ENCODE data around the gene LGALS14.
"Not testable (repeated sequence)": the region's sequence is repeated elsewhere in the genome, so short reads cannot be mapped to it uniquely, and the experiment has no call there.

LGALS14 gene, protein sequence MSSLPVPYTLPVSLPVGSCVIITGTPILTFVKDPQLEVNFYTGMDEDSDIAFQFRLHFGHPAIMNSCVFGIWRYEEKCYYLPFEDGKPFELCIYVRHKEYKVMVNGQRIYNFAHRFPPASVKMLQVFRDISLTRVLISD

DNA sequence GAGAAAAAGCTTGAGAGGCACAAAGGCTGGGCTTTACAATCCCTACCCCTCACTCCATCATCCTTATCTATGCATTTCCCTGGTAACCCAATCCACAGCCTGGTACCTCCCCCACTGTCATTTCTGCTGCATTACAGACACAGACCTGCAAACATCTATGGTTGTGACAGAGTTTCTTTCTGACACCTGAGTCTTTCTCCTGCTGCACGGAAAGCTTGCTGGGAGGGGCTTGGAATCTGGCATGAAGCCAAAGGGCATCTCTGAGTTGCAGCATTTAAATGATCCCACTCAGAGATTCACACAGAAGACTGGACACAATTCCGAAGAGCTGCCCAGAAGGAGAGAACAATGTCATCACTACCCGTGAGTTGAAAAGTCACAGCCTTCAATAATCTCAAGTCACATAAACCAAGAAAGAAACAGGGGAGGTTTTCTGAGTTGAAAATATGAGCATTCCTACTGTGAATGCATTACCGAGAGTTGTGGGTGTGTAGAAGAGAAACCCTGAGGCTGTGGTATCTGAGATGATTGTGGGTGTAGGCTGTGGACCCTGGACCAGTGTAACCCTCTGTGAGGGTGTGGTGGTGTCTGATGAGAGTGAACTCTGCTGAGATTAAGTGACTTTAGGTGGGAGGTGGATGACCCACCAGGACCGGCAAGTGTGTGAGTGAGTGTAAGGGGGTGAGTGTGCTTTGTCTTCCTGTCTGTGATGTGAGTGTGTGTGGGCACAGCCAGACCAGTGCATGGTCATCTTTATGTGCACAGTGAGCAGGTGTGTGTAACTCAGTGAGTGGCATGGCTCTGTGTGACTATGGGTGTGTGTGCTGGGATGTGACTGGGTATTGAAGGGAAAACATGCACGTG lies at the start of gene LGALS14:
Gene LGALS14, plus strand, starts transcription at position 301 of the 864 bp plus-strand sequence. Its CDS starts 48 bp downstream, at position 349.
- DNase-seq (ENCODE audit: low read depth in 4 of 4, low spot score in 1 of 4) = no peak

DNA sequence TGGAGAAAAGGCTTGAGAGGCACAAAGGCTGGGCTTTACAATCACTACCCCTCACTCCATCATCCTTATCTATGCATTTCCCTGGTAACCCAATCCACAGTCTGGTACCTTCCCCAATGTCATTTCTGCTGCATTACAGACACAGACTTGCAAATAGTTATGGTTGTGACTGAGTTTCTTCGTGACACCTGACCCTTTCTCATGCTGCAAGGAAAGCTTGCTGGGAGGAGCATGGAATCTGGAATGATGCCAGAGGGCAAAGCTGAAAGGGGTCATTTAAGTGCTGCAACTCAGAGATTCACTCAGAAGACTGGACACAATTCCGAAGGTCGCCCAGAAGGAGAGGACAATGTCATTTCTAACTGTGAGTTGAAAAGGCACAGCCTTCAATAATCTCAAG lies 48.7 kb upstream of the LGALS14 start, which contains the start of gene LGALS16:
Gene LGALS16, plus strand, starts transcription at position 301 of the 400 bp plus-strand sequence. Its CDS starts 49 bp downstream, at position 350.
- DNase-seq (ENCODE audit: low read depth in 4 of 4, low spot score in 1 of 4) = no peak

DNA sequence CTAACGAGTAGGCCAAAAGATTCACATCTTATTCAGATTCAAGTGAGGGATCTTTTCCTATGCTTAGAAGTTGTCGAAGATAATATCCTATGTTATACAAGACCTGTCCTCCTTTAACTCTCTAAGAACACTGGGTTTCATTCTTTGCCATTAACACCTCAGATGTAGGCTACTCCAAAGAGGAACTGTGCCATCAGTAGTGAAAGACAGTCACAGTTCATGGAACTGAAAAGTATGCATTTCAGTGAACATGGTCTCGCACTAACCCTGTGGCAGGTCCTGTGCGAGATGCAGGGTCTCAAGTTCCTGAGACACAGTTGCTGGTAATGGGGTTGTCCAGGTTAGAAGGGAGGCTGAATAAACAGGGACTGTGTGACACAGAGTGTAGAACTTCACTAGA lies 44.5 kb upstream of the LGALS14 start:
- no peak for DNase-seq (ENCODE audit: low read depth in 4 of 4, low spot score in 1 of 4)

DNA sequence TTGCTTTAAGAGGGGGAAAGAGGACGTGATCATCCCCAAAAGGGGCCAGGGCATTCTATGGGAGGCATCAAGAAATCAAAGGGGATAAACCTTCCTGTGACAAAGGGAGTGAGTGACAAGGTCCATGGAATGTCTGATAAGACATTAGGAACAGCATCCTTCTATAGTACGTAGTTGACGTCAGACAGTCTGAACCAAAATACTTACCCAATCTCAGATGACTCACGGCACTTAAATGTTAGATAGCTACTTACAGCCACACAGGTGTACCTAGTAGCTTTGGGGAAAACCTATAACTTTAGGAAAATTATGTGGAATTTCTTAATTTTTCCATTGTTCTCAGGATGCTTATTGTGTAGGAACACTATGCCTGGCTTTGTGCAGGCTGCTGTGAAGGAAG lies 43.6 kb upstream of the LGALS14 start:
- DNase-seq (ENCODE audit: low read depth in 4 of 4, low spot score in 1 of 4) = no peak

DNA sequence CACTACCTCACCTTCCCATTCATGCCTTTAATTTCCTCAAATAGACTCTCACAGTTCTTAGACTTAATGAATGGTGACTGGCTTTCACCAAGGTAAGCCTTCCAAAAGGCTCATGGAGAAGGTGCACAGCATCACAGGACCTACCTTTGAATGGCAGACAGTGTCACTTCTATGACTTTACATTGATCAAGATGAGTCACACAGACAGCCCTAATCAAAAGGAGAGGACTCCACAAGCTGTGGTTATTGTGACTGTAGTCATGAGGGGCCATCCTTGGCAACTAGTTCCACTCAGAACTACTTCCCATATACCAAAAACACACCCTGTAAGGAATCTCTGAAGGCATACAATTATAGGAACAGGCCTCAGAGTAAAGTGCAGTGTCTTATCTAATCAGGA lies 42.7 kb upstream of the LGALS14 start:
- no peak for DNase-seq (ENCODE audit: low read depth in 4 of 4, low spot score in 1 of 4)

DNA sequence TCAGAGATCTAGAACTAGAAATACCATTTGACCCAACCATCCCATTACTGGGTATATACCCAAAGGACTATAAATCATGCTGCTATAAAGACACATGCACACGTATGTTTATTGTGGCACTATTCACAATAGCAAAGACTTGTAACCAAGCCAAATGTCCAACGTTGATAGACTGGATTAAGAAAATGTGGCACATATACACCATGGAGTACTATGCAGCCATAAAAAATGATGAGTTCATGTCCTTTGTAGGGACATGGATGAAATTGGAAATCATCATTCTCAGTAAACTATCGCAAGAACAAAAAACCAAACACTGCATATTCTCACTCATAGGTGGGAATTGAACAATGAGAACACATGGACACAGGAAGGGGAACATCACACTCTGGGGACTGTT lies 34.4 kb upstream of the LGALS14 start:
- DNase-seq (ENCODE audit: low read depth in 4 of 4, low spot score in 1 of 4) = not testable (repeated sequence)

DNA sequence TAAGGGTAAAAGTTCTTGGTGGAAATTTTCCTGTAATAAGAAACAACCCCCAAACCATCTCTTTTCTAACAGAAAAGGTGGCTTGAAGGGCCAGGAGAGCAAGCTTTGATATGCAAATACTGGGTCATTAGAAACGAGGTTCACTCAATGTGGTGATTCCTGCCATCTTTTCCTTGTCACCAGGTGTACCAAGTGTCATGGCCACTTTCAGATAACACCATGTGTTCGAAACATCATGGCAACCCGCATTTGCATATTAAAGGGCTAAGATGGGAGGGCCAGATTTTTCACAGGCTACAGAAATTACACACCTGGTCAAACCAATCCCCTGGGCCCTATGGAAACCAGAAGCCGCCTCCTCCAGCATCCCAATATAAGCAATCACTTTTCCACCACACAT lies 33.3 kb upstream of the LGALS14 start:
- no peak for DNase-seq (ENCODE audit: low read depth in 4 of 4, low spot score in 1 of 4)

DNA sequence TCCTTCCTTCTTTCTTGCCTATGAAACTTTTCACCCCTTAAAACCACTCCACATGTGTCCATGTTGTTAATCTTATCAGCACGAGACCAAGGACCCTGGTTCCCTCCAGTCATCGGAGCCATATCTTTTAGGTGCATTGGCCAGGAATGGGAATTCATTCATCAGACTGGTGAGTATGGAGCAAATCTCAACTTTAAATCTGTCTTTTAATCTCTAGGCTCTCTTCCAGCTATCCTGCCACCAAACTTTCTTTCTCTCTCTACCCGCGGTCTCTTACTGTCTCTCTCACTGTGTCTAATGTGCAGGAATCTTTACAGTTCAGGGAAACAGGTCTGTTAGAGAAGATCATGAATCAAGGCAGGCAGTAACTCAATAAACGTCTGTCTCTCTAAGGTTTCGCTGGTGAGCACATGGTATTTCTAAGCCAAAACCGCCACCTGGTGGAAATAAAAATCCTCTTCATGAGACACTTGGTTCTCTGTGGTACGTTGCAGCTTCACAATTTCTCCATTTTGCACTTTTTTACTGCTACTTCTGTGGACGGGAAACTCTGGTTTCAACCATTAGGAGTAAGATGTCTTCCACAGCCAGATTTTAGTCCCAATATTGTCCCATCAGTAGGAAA lies 32.4 kb upstream of the LGALS14 start:
- peak in 3 of 4 experiments; percentile 14 to 35 (median 30) for DNase-seq (ENCODE audit: low read depth in 4 of 4, low spot score in 1 of 4)

DNA sequence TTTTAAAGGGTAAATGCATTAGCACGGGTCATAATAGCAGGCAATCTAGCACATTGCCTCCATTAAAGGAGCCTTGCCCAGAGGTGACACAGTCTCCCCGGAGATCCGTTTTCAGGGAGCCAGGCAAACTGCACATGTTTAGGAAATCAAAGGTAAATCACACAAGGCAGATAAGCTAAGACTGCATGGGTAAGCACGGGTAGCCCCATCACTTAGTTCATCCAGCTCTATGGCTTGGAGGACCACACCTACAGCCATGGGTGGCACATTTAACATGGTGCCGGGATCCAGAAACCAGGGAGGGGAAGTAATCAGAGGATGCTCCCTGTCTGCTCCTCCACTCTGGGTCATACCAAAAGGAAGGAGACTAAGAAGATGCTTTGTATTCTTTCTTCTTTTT lies 31.8 kb upstream of the LGALS14 start:
- DNase-seq (ENCODE audit: low read depth in 4 of 4, low spot score in 1 of 4) = no peak

DNA sequence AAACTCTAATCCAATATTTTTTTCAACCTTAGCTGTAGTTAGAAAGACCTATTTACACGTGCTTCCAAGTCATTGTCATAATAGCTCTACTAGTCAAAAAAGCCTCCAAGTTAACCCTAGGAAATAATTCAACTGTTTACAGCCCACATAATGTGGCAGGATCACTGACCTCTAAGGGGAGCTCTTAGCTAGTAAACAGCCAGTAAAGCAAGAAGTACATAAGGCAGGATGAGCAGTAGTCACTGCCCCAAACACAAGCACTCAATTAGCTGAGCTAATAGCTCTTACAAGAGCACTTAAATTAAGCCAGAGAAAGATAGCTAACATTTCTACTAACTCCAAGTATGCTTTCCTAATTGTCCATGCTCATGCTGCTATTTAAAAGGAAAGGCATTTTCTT lies 30.4 kb upstream of the LGALS14 start:
- not testable (repeated sequence) for DNase-seq (ENCODE audit: low read depth in 4 of 4, low spot score in 1 of 4)

DNA sequence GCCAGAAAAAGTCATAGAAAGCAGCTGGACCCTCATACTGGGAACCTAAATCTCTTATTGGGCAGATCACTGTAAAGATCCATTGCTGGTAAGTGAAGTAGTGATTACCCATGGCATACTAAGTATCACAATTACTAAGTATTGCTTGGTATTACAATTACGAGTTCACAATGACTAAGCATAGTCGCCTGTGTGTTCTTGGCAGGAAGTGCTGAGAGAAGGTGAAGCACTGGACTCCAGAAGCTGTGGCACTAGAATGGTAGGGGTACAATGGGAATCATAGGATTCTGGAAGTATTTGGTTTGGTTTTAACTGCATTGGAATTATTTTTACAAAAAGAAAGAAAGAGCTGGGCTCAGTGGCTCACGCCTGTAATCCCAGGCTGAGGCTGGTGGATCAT lies 28.3 kb upstream of the LGALS14 start:
- no peak for DNase-seq (ENCODE audit: low read depth in 4 of 4, low spot score in 1 of 4)

DNA sequence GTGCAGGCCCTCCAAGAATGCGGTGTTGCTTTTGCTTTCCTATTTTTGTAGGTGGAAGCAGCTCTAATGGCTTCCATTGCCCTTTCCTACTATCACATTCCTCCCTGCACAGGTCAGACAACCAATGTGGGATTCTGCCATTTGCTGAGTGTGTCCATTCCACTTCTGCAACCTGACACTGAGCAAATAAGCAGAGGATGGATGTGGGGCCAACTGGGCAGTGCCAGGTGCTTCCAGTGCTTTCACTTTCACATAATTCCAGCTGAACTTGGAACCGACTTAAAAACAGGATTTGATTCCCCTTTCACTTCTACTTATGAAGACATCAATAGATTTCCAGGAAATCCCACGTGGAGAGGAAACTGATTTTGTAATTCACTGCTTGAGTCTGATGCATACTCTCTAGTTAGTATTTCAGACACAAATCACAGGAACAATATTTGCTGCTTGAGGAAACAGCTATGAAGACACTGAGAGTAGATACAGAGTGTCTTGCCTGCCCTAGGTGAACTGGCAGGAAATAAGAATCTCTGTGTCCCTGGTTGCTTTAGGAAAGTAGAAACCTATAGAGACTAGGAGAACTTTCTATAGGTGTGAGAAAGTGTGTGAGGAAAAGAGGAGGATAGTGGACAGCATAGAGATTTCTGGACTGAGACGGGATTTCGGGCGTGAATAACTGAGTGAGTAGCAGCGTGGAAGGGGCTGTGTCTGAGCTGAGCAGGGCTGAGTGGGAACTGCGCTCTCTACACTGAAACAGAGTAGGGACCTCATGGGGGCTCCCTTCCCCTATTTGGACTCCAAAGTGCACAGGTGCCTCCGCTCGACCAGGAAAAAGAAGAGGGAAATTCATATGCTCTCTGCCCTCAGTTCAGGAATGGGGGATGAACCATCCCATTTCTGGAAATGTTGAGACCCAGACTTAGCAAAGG lies 26.1 kb upstream of the LGALS14 start:
- no peak for DNase-seq (ENCODE audit: low read depth in 4 of 4, low spot score in 1 of 4)

DNA sequence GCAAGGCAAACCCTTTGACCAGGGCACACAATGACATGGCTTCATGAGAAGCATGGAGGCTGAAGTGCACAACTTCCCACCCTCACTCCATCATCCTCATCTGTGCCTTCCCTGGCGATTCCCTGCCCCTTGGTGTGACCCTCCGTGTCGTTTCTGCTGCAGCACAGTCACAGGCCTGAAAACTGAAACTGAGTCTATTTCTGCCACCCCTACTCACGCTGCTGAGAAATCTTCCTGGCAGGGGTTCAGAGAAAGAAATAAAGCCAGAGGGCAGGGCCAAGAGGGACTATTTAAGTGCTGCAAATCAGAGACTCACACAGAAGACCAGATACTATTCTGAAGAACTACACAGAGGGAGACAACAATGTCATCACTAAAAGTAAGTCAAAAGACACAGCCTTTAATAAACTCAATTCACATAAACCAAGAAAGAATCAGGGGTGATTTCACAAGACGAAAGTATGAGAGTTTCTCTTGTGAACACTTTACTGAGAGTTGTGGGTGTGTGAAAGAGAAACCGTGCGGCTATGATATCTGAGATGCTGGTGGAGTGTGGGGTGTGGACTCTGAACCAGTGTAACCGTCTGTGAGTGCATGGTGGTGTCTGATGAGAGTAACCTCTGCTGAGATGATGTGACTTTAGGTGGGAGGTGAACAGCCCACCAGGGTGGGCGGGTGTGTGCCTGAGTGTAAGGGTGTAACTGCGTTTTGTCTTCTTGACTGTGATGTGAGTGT lies 25.1 kb upstream of the LGALS14 start:
- peak; percentile 24 to 49 (median 35) for DNase-seq (ENCODE audit: low read depth in 4 of 4, low spot score in 1 of 4)

DNA sequence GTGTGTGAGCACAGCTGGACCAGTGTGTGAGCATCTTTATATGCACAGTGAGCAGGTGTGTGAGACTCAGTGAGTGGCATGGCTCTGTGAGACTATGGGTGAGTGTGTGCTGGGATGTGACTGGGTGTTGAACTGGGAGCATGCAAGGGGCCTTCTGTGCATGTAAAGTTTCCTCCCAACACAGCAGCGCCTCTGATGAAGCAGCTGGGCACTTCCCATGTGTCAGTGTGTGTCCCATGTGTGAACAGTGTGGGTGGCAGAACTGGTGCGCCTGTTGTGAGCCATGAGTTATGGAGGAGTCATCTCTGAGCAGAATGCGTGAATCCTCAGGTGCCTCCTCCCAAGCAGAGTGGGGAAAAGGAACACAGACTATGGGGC lies 24.5 kb upstream of the LGALS14 start:
- DNase-seq (ENCODE audit: low read depth in 4 of 4, low spot score in 1 of 4) = peak; percentile 21 to 51 (median 34)

DNA sequence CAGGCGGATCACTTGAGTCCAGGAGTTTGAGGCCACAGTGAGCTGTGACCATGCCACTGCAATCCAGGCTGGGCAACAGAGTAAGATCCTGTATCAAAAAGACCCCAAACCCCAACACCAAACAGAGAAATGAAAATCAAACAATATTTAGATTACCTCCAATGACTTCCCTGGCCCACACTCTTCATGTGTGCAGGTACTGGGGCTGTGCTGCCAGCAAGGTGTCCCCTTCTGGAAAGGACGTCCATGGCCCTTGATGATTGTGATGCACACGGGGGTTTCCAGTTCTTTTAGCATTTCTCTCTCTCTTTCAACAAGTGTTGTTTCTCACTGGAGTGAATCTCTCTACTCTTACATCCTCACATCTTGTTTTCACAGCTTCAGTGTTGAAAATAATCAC lies 23.7 kb upstream of the LGALS14 start:
- no peak for DNase-seq (ENCODE audit: low read depth in 4 of 4, low spot score in 1 of 4)

DNA sequence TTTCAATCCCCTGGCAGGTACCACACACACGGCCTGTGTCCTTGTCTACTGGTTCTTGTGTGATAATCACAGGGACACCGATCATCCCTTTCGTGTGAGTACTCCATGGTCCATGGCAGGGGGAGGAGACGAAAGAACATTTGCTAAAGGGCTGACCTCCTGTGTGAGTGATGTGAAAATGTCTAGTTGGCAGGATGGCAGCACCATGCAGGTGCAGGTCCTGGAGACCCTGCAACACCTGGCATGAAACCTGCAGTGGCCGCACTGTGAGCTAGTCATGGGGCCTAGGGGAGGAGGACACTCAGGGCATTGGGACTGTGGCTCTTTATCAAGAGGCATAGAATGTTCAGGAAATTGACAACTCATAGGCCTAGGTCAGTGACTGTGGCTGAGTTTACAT lies 22.9 kb upstream of the LGALS14 start:
- DNase-seq (ENCODE audit: low read depth in 4 of 4, low spot score in 1 of 4) = no peak

DNA sequence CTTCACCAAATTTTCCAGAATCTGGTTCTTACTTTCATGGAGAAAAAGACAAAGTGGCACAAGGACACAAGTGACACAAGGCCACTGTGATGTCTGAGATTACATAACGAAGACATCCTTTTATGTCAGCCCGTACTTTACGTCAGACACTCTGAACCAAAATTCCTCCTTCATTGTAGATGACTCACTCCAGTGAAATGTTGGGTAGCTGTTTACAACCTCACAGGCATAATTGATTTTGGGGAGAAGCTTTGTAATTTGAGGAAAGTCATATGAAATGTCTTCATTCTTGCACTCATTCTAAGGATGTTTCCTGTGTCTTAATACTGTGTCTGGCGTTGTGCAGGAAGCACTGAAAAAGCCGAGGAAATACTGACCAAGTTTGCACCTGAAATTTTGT lies 20.0 kb upstream of the LGALS14 start:
- DNase-seq (ENCODE audit: low read depth in 4 of 4, low spot score in 1 of 4) = no peak

DNA sequence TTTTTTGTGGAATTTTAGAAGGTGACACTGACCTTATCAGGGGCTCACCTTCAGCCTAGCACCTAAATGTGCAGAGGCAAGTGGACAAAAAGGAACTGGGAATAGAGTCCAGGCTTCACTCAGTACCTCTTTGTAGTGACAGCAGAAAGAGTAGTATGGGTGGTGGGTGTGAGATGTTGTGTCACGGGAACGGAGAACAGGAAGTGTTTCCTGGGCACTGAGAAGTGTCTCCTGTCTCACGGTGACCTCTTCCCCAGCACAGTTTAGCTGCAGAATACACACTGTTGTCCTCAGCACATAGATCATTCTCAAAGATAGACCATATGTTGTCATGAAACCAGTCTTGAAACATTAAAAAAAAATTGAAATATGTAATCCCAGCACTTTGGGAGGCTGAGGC lies 17.5 kb upstream of the LGALS14 start:
- no peak for DNase-seq (ENCODE audit: low read depth in 4 of 4, low spot score in 1 of 4)

DNA sequence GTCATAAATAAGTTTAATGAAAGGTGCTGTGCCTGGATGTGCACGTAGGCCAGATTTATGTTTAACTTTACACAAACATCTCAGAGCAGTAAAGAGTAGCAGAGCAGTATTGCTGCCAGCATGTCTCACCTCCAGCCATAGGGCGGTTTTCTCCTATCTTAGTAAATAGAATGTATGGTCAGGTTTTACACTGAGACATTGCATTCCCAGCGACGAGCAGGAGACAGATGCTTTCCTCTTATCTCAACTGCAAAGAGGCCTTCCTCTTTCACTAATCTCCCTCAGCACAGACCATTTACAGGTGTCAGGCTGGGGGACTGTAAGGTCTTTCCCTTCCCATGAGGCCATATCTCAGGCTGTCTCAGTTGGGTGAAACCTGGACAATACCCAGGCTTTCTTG lies 15.6 kb upstream of the LGALS14 start:
- not testable (repeated sequence) for DNase-seq (ENCODE audit: low read depth in 4 of 4, low spot score in 1 of 4)

DNA sequence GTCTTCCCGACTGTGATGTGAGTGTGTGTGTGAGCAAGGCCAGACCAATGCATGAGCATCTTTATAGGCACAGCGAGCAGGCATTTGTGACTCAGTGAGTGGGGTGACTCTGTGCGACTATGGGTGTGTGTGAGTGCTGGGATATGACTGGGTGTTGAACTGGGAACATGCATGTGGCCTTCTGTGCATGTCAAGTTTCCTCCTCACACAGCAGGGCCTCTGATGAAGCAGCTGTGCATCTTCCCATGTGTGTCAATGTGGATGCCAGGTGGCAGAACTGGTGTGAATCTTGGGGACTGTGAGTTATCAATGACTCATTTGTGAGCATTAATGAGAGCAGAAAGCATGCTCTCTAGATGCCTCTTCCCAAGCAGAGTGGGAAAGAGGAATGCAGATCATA lies 12.1 kb upstream of the LGALS14 start:
- no peak for DNase-seq (ENCODE audit: low read depth in 4 of 4, low spot score in 1 of 4)
